HG02870 (cell line): ENCODE data around the gene API5.
A peak's percentile ranks its signal among the peaks of the same experiment; 100 is the strongest.

ENCODE experiments used
- ATAC-seq: cut with Tn5 transposase; IDR thresholded peaks from one replicate; pipeline ENCODE4 v1.9.1; 2021; ENCODE audit warnings: mild to moderate bottlenecking, moderate library complexity; ENCODE audit not compliant: unreplicated experiment

Gene API5

DNA sequence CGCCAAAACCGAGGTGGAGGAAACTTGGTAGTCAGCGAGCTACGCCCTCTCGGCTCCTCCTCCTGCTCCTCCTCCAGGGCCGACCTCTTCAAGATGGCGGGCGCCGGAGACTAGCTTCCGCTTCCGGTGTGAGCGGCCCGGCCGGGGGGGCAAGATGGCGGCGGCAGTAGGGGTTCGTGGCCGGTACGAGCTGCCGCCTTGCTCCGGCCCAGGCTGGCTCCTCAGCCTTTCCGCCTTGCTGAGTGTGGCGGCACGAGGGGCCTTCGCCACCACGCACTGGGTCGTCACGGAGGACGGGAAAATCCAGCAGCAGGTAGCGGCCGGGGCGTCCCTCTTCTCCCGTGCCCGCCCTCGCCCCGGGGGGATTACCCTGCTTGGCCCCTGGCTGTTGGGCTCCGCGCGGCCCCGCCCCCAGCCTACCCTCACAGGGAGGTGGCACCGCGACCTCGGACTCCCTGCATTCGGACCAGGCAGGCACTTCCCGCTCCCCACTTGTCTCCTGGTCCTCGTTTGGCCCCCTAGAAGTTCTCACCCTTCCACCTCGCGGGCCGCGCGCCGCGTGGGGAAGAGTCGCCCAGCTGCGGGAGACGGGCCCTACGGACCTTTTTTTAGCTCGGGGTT is 47.1 kb downstream of the API5 start, which contains the start of gene TTC17:
TSS of gene TTC17 (plus strand) at position 120 of the 621 bp plus-strand sequence. CDS start at position 155, 35 bp downstream.
- ATAC-seq = peak; percentile 91

DNA sequence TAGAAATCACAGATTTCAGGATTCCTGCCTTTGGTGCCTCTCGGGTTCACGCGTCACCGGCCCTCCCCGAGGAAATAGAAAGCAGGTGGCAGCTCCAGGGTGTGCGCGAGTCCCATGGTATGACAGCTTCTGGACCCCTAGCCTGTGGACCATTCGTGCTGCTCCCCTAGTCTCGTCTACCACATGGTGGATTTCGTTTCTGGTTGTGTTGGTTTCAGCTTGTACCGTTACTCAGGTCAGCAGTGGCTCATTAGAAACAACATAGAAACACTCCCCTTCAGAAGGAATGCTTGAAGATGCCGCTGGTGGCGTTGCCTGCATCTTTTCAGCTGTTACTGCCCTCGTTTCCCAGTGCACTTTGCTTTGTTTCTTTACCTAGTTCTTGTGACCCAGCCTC is 47.6 kb downstream of the API5 start:
- ATAC-seq = peak; percentile 49

DNA sequence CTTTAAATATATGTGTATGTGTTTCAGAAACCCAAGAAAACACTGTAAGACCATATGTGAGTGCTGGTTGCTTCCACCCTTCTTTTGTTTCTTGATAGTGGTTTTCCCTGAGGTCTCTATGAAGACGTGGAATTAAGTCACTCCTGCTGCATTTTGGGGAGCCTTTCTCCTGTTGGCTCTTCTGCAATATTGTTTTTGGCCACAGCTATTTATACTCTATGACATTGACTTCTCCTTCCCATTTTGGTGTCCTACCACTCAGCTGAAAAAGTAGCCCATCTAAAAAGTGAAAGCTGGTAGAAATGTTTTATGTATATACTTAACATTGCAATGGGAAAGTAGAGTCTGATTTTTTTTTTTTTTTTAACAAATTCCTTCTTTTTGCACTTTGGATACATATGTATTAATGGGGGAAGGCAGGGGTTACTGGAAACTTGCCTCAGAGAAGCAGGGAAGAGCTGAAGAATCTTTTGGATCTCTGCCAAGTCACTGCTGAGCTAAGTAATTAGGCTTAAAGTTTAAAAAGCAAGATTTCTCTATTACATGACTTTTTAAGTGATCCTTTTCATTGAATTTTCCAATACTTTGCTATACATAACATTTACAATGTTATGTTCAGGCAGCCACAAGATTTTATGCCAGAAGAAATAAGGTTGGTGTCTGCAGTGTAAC is 48.7 kb downstream of the API5 start:
- ATAC-seq = no peak

DNA sequence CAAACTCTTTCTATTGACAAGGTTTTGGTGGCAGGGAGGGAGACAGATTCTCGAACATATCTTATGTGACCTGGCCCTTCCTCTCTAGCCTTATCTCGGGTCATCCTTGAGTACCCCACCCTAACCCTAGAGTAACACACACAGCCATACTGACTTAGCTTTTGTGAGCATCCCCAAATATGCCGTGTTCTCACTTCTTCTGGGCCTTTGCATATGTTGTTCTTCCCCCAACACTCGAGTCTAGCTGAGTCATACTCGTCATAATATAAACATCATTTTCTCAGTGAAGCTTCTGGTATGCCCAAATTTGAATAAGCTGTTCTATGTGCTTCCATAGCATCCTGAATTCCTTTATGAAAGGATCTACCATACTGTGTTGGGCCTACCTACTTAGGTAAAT is 54.9 kb downstream of the API5 start:
- ATAC-seq = peak; percentile 62

DNA sequence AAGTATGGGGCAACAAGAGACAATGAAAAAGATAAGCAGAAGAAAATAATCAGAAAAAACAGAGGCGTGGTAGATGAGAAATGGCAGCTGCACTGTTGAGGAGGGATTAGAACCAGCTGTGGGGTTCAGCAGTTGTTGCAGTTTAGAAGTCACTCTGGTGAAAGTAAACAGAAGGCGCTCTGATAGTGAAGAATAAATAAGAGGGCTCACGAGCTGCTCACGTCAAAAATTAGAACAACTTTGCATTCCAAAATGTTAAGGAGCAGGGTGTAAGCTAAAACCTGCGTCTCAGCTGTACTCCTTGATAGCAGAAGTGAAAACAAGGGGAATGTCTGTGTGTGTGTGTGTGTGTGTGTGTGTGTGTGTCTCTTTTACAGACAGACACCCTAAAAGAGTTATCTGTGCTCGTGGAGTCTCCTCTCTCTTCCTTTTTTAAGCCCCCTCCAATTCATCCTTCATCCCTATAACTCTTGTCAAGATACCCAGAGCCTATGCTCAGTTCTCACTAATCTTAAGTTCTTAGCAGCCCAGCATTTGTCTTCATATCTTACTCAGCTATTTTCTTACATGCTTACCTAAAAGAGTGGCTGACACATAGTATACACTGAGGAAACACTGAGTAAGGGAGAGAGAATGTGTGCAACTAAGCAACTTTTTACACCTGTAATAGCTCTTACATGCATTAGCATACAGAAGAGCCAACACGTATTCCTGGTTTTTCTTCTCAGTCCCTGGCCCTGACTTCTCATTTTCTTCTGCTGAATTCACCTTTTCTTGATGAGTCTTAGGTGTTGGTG is 55.8 kb downstream of the API5 start:
- ATAC-seq = peak; percentile 52

DNA sequence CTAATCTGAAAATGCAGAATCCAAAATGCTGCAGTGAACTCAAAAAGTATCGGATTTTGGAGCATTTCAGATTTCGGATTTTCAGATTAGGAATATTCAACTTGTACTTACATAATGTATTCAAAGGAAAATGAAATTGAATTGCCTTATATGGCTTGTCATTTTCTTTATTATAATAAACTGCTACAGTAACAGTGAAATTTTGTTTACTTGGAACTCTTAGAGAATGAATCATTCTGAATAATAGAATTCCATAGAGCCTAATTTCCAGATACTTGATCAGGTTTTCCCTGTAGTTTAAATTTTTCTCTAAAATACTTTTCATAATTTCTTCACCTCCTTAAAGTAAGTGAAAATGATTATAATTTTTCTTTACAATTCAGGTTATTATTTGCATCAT is 64.3 kb downstream of the API5 start:
- ATAC-seq = no peak

DNA sequence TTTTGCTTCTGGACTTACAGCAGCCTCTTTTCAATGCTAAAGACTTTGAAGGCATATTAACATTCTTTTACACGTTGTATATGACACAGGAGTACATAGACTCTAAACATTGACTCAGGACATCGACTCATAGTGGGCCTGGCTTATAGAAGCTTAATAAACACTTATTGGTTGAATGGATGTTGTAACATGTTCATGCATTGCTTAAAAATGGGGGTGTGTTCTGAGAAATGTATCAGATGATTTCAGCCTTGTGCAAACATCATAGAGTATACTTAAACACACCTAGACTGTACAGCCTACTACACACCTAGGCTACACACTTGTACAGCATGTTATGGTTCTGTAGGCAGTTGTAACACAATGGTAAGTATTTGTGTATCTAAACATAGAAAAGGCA is 64.8 kb downstream of the API5 start:
- ATAC-seq = no peak

DNA sequence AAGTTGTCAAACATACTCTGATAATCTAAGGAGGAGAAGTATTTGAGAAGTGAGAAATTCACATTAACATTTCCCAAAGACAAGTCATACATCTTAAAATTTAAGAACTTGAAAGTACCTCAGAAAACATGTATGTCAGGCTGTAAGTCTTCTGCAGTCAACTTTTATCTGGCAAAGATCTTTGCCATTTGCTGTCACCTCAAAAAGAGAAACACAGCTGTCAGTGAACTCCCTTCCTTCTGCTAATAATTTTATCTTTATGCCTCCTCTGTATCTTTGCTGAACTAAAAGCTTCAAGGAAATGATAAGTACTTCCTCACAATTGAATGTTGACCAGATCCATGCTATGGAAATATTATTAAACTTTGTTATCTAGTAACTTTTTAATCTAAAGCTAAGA is 65.6 kb downstream of the API5 start:
- ATAC-seq = no peak

DNA sequence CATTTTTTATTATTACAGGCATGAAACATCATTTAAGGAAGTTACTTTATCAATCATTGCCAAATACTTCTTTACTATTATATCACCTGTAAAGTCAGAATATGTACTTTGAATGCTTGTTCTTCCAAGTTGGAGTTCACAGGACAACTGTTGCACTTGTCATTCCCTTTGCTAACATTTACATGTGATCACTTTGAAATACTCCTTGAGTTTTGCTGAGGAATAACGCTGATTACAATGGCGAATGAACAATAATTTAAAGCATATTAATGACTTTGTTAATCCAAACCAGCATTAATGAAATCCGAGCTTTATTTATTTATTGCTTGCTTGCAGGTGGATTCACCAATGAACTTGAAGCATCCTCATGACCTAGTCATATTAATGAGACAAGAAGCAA is 67.1 kb downstream of the API5 start:
- no peak for ATAC-seq

DNA sequence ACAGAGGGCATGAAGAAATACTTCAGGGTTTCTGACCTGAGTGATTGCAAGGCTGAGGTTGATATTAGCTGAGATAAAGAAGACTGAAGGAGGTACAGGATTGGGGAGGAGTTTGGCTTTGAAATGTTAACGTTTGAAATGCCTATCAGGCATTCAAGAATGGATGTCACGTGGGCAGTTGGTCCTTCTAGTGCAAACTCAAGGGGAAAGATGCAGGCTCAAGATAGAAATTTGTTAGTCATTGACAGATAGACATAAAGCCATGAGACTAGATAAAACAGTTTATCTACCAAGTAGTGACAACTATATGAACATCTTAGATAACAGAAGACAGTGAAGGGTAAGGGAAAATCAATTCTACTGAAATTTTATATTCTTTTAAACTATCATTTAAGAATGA is 70.0 kb downstream of the API5 start:
- no peak for ATAC-seq

DNA sequence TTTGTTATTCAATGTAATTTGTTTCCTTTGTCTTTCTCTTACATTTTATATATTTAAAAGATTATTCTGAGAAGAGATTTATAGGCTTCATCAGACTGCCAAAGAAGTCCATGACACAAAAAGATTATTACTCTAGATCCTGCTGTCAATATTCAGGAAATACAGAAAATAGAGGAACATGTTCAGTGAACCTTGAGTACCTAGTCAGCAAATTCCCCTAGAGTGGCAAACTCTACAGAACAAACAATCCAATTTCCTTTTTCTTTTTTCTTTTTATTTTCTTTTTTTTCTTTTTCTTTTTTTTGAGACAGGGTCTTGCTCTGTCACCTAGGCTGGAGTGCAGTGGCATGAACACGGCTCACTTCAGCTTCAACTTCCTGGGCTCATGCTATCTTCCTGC is 70.8 kb downstream of the API5 start:
- no peak for ATAC-seq

DNA sequence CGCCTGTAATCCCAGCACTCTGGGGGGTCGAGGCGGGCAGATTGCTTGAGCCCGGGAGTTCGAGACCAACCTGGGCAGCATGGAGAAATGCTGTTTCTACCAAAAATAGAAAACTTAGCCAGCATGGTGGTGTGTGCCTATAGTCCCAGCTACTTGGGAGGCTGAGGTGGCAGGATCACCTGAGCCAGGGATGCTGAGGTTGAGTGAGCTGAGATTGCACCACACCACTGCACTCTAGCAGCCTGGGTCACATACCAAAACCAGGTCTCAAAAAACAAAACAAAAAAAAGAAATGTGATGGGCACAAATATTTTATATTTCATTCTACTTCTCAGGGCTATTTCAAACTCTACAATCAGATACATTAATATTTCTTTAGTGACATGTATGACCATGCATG is 72.6 kb downstream of the API5 start:
- ATAC-seq = no peak

DNA sequence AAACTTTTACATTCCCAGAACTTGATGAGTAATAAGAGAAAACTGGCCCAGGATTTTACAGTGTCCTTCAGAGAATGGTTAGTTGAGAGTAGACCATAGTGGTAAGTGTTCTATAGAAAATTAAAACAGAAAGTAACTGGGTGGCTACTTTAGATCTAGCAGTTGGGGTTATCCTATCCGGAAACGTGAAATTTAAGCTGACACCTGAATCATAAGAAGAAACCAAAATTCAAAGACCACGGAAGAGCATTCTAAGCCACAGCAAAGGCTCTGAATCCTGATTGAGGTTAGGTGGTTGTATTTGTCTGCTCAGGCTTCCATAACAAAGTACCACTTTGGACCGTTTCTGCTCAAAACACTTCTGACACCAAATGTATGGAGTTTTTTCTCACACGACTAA is 80.9 kb downstream of the API5 start:
- ATAC-seq = no peak

DNA sequence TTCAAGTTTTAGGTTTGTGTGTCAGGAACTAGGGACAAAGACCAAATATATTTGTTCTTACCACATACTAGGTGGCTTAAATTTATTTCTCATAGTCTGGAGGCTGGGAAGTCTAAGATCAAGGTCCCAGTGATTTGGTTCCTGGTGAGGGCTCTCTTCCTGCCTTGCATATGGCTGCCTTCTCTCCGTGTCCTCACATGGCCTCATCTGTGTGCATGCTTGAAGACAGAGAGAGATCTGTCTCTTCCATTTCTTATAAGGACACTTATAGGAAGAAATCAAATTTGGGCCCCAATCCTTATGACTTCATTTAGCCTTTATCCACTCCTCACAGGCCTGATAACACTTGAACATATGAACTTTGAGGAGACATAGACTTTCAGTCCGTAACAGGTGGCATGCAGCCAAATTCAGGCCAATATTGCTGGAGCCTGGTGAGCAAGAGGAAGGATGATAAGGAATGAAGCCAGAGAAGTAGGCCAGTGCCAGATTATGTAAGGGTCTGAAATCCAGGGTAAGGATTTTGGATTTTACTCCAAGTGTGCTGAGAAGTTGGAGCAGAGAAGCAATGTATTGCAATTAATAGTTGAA is 82.1 kb downstream of the API5 start:
- no peak for ATAC-seq
